ENCODE data around the gene SMYD4.
"Not testable (repeated sequence)": the region's sequence is repeated elsewhere in the genome, so short reads cannot be mapped to it uniquely, and the experiment has no call there.

SMYD4 gene

GRCh38 chr17:1753767-1754429, 75.8 kb downstream of the SMYD4 start:
- no peak for FAIRE-seq

GRCh38 chr17:1752425-1753262, 77.1 kb downstream of the SMYD4 start:
- no peak for FAIRE-seq

- FAIRE-seq, result no peak
Observed at GRCh38 chr17:1750628-1751027, 79.1 kb downstream of the SMYD4 start.

GRCh38 chr17:1746975-1747543, 82.6 kb downstream of the SMYD4 start:
- FAIRE-seq, result no peak

- FAIRE-seq, result no peak
Observed at GRCh38 chr17:1745513-1746020, 84.1 kb downstream of the SMYD4 start.

GRCh38 chr17:1744551-1745512, 84.9 kb downstream of the SMYD4 start:
- no peak for FAIRE-seq

GRCh38 chr17:1743088-1743439, 86.6 kb downstream of the SMYD4 start:
- FAIRE-seq, result no peak

GRCh38 chr17:1742371-1743087, 87.2 kb downstream of the SMYD4 start, which contains the start of gene SERPINF2:
TSS of gene SERPINF2 (plus strand) at chr17:1742871. CDS start at chr17:1744996, 2,125 bp downstream.
- no peak for FAIRE-seq

GRCh38 chr17:1741899-1742298, 87.8 kb downstream of the SMYD4 start:
- not testable (repeated sequence) for FAIRE-seq

GRCh38 chr17:1737531-1738291, 92.0 kb downstream of the SMYD4 start:
- no peak for FAIRE-seq

- no peak for FAIRE-seq
Observed at GRCh38 chr17:1736348-1737281, 93.1 kb downstream of the SMYD4 start.

GRCh38 chr17:1735834-1736347, 93.8 kb downstream of the SMYD4 start:
- no peak for FAIRE-seq

GRCh38 chr17:1735418-1735817, 94.3 kb downstream of the SMYD4 start:
- FAIRE-seq, result no peak

GRCh38 chr17:1733759-1734158, 95.9 kb downstream of the SMYD4 start:
- FAIRE-seq, result no peak

GRCh38 chr17:1732833-1733321, 96.8 kb downstream of the SMYD4 start:
- no peak for FAIRE-seq

- no peak for FAIRE-seq
Observed at GRCh38 chr17:1732241-1732832, 97.4 kb downstream of the SMYD4 start.

GRCh38 chr17:1731194-1731506, 98.6 kb downstream of the SMYD4 start:
- no peak for FAIRE-seq

GRCh38 chr17:1730326-1731193, 99.1 kb downstream of the SMYD4 start:
- FAIRE-seq, result no peak
